ENCODE measurements around the gene TMEM106B. TPM values are rescaled to one million over a fixed set of nuclear protein-coding genes. Genes with fewer than 3 reads are reported as not detected.

TMEM106B gene
- total RNA-seq, 4 donors from 2014 or later, result 29.0 to 66.2 (median 48.8) TPM

DNA sequence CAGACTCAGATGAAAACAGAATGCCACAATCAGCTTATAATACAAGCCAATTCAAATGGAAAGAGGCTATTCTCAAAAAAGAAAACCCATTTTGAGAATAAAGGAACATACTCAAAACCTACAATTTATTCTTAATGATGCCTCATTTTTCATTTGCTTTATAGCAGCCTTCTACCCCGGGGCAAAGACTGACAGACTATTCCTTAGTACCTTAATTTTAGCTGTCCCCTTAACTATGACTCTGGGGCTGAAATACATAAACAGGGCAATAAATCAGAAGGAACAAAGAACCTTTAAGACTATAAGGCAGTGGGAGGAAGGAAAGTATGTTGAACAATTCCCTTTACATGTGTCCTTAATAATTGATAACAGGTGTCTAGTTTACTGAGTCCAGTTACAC lies 76.8 kb downstream of the TMEM106B start:
- TF ChIP-seq, protein P1, sequence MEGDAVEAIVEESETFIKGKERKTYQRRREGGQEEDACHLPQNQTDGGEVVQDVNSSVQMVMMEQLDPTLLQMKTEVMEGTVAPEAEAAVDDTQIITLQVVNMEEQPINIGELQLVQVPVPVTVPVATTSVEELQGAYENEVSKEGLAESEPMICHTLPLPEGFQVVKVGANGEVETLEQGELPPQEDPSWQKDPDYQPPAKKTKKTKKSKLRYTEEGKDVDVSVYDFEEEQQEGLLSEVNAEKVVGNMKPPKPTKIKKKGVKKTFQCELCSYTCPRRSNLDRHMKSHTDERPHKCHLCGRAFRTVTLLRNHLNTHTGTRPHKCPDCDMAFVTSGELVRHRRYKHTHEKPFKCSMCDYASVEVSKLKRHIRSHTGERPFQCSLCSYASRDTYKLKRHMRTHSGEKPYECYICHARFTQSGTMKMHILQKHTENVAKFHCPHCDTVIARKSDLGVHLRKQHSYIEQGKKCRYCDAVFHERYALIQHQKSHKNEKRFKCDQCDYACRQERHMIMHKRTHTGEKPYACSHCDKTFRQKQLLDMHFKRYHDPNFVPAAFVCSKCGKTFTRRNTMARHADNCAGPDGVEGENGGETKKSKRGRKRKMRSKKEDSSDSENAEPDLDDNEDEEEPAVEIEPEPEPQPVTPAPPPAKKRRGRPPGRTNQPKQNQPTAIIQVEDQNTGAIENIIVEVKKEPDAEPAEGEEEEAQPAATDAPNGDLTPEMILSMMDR (IDR thresholded peaks at IDR 0.05; ENCODE audit: low read depth), result no peak

DNA sequence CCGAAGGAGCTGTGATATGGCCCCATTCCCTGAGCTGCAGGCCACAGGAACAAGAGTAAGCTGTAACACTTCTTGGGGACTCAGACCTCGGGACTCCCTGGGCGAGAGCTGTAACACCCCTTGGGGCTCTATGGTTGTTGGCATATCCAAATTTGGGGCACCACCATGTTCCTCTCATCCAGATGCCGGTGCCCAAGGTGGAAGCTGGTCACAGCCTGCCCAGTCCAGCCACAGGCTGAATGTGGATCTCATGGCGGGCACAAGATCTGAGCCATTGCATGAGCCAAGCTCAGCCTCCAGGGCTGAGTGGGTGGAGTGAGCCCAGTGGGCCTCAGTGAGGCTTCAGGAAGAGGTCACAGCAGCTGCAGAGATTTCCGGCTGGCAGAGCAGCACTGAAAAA lies 78.9 kb downstream of the TMEM106B start:
- TF ChIP-seq, protein P1 (IDR thresholded peaks at IDR 0.05; ENCODE audit: low read depth), result no peak

DNA sequence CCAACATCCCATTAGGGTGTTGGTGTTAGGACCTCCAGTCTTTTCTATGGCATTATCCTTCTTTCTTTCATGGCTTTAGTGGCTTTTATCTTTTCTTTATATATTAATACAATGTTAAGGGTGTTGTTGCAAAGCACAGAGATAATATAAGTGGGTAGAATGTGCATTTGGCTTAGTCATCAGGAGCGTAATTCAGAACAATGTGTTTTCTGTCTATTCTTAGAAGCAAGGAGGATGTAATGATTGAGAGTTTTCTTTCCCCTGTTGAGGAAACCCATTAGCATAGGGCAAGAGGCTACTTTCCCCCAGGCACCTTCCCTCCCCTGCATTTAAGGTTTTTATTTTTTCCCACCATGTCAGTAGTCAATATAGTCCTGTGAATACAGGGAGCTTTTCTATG lies 79.7 kb downstream of the TMEM106B start:
- TF ChIP-seq, protein P1 (IDR thresholded peaks at IDR 0.05; ENCODE audit: low read depth), result no peak

DNA sequence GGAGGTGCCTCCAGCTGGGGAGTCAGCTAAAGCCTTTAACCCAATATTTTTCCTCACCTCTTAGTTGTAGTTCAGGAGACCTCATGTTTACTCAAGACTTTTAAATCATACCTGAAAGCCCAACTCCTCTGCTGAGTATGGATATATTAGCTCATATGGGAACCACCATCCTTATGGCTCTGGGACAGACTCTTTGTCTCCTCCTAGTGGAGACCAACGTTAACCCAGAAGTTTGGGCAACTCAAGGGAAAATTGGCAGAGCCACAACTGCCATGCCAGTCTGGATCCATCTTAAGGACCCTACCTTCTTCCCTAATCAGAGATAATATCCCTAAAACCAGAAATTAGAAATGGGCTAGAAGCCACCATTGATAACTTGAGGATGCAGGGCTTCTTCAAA lies 80.8 kb downstream of the TMEM106B start:
- TF ChIP-seq, protein P1 (IDR thresholded peaks at IDR 0.05; ENCODE audit: low read depth), result no peak

Other genes starting within 250 kb of the TMEM106B start
- gene VWDE, start 192.6 kb downstream of the TMEM106B start, total RNA-seq, result not detected